H9 (cell line): ENCODE data around the gene SOCS3. TPM values are rescaled to one million over a fixed set of nuclear protein-coding genes. Genes with fewer than 3 reads are reported as not detected.
A peak's percentile ranks its signal among the peaks of the same experiment; 100 is the strongest.

Experiments
- DNase-seq: peaks from one replicate; pipeline ENCODE4 v3.0.0-alpha.2; 2017
- H2AFZ ChIP-seq: one replicate; pipeline ENCODE4 v1.6.1; 2013; ENCODE audit warnings: mild to moderate bottlenecking, low read length, control low read depth, moderate library complexity
- H2AK5ac ChIP-seq: 2 replicates; pipeline ENCODE4 v1.6.1; 2013; ENCODE audit warnings: low read length, control low read depth, mixed read lengths; ENCODE audit not compliant: insufficient read length
- H2BK120ac ChIP-seq: one replicate; pipeline ENCODE4 v1.6.1; 2013; ENCODE audit warnings: low read depth, mild to moderate bottlenecking, low read length, control low read depth, inconsistent platforms; ENCODE audit not compliant: poor library complexity, severe bottlenecking
- H2BK12ac ChIP-seq: 2 replicates; pipeline ENCODE4 v1.6.1; 2013; ENCODE audit warnings: low read length, control low read depth, mixed read lengths, low read depth; ENCODE audit not compliant: insufficient read length
- H2BK15ac ChIP-seq: 2 replicates; pipeline ENCODE4 v1.6.1; 2013; ENCODE audit warnings: low read depth, low read length, control low read depth
- H2BK20ac ChIP-seq: one replicate; pipeline ENCODE4 v1.6.1; 2013; ENCODE audit warnings: low read depth, mild to moderate bottlenecking, low read length, control low read depth, inconsistent platforms; ENCODE audit not compliant: poor library complexity, severe bottlenecking
- H2BK5ac ChIP-seq: 2 replicates; pipeline ENCODE4 v1.6.1; 2013; ENCODE audit warnings: low read length, control low read depth, mixed read lengths; ENCODE audit not compliant: insufficient read length
- H3K14ac ChIP-seq: 2 replicates; pipeline ENCODE4 v1.6.1; 2013; ENCODE audit warnings: low read length, control low read depth; ENCODE audit not compliant: insufficient read depth
- H3K18ac ChIP-seq: 2 replicates; pipeline ENCODE4 v1.6.1; 2013; ENCODE audit warnings: low read depth, mild to moderate bottlenecking, mixed read lengths, low read length, control low read depth; ENCODE audit not compliant: insufficient read length
- H3K23ac ChIP-seq: 2 replicates; pipeline ENCODE4 v1.6.1; 2013; ENCODE audit warnings: low read length, control low read depth, mixed read lengths, low read depth; ENCODE audit not compliant: insufficient read length
- H3K23me2 ChIP-seq: 2 replicates; pipeline ENCODE4 v1.6.1; 2013; ENCODE audit warnings: low read depth, mild to moderate bottlenecking, mixed read lengths, low read length, control low read depth; ENCODE audit not compliant: insufficient read length, poor library complexity, severe bottlenecking
- H3K27ac ChIP-seq: 2 replicates; pipeline ENCODE4 v1.5.1; 2013; ENCODE audit warnings: low read length, control low read depth, mixed read lengths, low read depth; ENCODE audit not compliant: insufficient read length
- H3K27me3 ChIP-seq: 2 replicates; pipeline ENCODE4 v1.6.1; 2013; ENCODE audit warnings: low read length, control low read depth, inconsistent platforms; ENCODE audit not compliant: insufficient read depth
- H3K4ac ChIP-seq: 2 replicates; pipeline ENCODE4 v1.6.1; 2013; ENCODE audit warnings: low read depth, mild to moderate bottlenecking, control low read depth, inconsistent platforms, low read length, moderate library complexity
- H3K4me1 ChIP-seq: 2 replicates; pipeline ENCODE4 v1.6.1; 2013; ENCODE audit warnings: low read length, control low read depth, inconsistent platforms; ENCODE audit not compliant: insufficient read depth
- H3K4me2 ChIP-seq: 2 replicates; pipeline ENCODE4 v1.6.1; 2013; ENCODE audit warnings: low read length, control low read depth, mixed read lengths; ENCODE audit not compliant: insufficient read length, insufficient read depth
- H3K56ac ChIP-seq: 2 replicates; pipeline ENCODE4 v1.6.1; 2013; ENCODE audit warnings: low read depth, mild to moderate bottlenecking, mixed read lengths, low read length, control low read depth; ENCODE audit not compliant: insufficient read length
- H3K79me1 ChIP-seq: 2 replicates; pipeline ENCODE4 v1.6.1; 2013; ENCODE audit warnings: low read depth, mild to moderate bottlenecking, moderate library complexity, low read length, control low read depth, inconsistent platforms; ENCODE audit not compliant: insufficient read depth, poor library complexity, severe bottlenecking
- H3K79me2 ChIP-seq: 2 replicates; pipeline ENCODE4 v1.6.1; 2013; ENCODE audit warnings: low read length, control low read depth, inconsistent platforms; ENCODE audit not compliant: insufficient read depth
- H3K9ac ChIP-seq: 2 replicates; pipeline ENCODE4 v1.6.1; 2013; ENCODE audit warnings: low read length, control low read depth, mixed read lengths; ENCODE audit not compliant: insufficient read length; ENCODE audit errors: extremely low read depth
- H3K9me3 ChIP-seq: one replicate; pipeline ENCODE4 v1.6.1; 2013; ENCODE audit warnings: low read depth, low read length, inconsistent platforms; ENCODE audit not compliant: control insufficient read depth
- H3T11ph ChIP-seq: one replicate; pipeline ENCODE4 v1.6.1; 2013; ENCODE audit warnings: mild to moderate bottlenecking, low read length, control low read depth, inconsistent platforms
- H4K20me1 ChIP-seq: one replicate; pipeline ENCODE4 v1.6.1; 2013; ENCODE audit not compliant: control insufficient read depth, insufficient read length, insufficient read depth
- H4K5ac ChIP-seq: 2 replicates; pipeline ENCODE4 v1.6.1; 2013; ENCODE audit warnings: low read depth, mild to moderate bottlenecking, mixed read lengths, low read length, control low read depth; ENCODE audit not compliant: insufficient read length
- H4K8ac ChIP-seq: replicated peaks from 2 replicates; pipeline ENCODE4 v1.6.1; 2013; ENCODE audit warnings: low read length, control low read depth, mixed read lengths, low read depth; ENCODE audit not compliant: insufficient read length
- H4K91ac ChIP-seq: 2 replicates; pipeline ENCODE4 v1.6.1; 2013; ENCODE audit warnings: low read depth, mild to moderate bottlenecking, moderate library complexity, mixed read lengths, low read length, control low read depth; ENCODE audit not compliant: insufficient read length
- H3K27ac Mint-ChIP-seq, 3 experiments: 2 replicates in 2 of 3; 3 replicates in 1 of 3; pipeline ENCODE4 v1.8.0; 2020 to 2021; ENCODE audit warnings: mixed read lengths in 3 of 3, mild to moderate bottlenecking in 1 of 3, moderate library complexity in 1 of 3
- H3K27me3 Mint-ChIP-seq: 2 replicates; pipeline ENCODE4 v1.8.0; 2021; ENCODE audit warnings: low read depth, mild to moderate bottlenecking, moderate library complexity, mixed read lengths
- H3K36me3 Mint-ChIP-seq, 3 experiments: 2 replicates in 2 of 3; 3 replicates in 1 of 3; pipeline ENCODE4 v1.8.0; 2020 to 2021; ENCODE audit warnings: low read depth in 3 of 3, mixed read lengths in 3 of 3; ENCODE audit not compliant: insufficient read depth in 1 of 3
- H3K4me1 Mint-ChIP-seq, 2 experiments: 2 replicates each; pipeline ENCODE4 v1.8.0; 2020; ENCODE audit warnings: mixed read lengths in 2 of 2
- H3K4me3 Mint-ChIP-seq, 2 experiments: 2 replicates in 1 of 2; 3 replicates in 1 of 2; pipeline ENCODE4 v1.8.0; 2020 to 2021; ENCODE audit warnings: mild to moderate bottlenecking in 2 of 2, mixed read lengths in 2 of 2, moderate library complexity in 1 of 2
- H3K9me3 Mint-ChIP-seq, 2 experiments: 2 replicates in 1 of 2; 3 replicates in 1 of 2; pipeline ENCODE4 v1.8.0; 2020; ENCODE audit warnings: mild to moderate bottlenecking in 2 of 2, mixed read lengths in 2 of 2, moderate library complexity in 1 of 2
- CTCF ChIP-seq: fragments of 200-600 bp; sonication (generic); conservative IDR thresholded peaks from 3 replicates; pipeline ENCODE4 v1.8.0; 2021; ENCODE audit warnings: antibody characterized with exemption, mild to moderate bottlenecking
- WGBS: extraction: QIAGEN DNeasy Blood & Tissue Kit; methylation state at CpG from one replicate; pipeline ENCODE4 v1.1.7; 2013; ENCODE audit warnings: missing lambda C conversion rate, low lambda C conversion rate, mixed read lengths; ENCODE audit not compliant: insufficient read length; ENCODE audit errors: extremely low coverage; 5-methylcytosine and 5-hydroxymethylcytosine counted together
- total RNA-seq: library from RNA; stranded (reverse); gene quantifications from 2 replicates; pipeline ENCODE4 v1.2.1, GENCODE V29; 2021

SOCS3 gene
- total RNA-seq, 1 experiment from 2014 or later = 9.5 TPM

GRCh38 chr17:78368348-78368747 is 8.5 kb upstream of the SOCS3 start:
- H3K18ac ChIP-seq = peak overlapping the region; percentile 45
- H4K20me1 ChIP-seq = no peaks in the 10 kb centered on the region
- Mint-ChIP-seq H3K4me1 (peaks cover 74 to 76% of the 10 kb centered on the region in 2 experiments), H3K27me3 (peaks cover 2% of the 10 kb centered on the region), H3K9me3 (no peaks in the 10 kb centered on the region; a peak in 1 of 5 replicates), H3K4me3 (0 out of 5 replicates have a peak overlapping the region, but pooled peaks of 1 of the 2 experiments have one; percentile 32), H3K27ac (peak overlapping the region; percentile 11 to 88 (median 72); a peak in 4 of 7 replicates), H3K36me3 (no peaks in the 10 kb centered on the region)
- H3K4ac ChIP-seq = peak overlapping the region; percentile 17; the same call in 1 of the 2 replicates
- H2BK12ac ChIP-seq = peak overlapping the region; percentile 80
- no peak overlapping the region for H3T11ph ChIP-seq
- DNase-seq = no peak
- TF ChIP-seq CTCF = no peak
- no peaks in the 10 kb centered on the region for H3K79me2 ChIP-seq
- no peaks in the 10 kb centered on the region for H3K9me3 ChIP-seq
- H3K4me2 ChIP-seq = no peak overlapping the region
- H2BK120ac ChIP-seq = no peak overlapping the region
- no peaks in the 10 kb centered on the region; the same call in 1 of the 2 replicates for H3K27me3 ChIP-seq
- H3K79me1 ChIP-seq = no peaks in the 10 kb centered on the region
- peak overlapping the region; percentile 68 for H2AK5ac ChIP-seq
- no peak overlapping the region for H3K9ac ChIP-seq
- peak overlapping the region; percentile 69; the same call in 1 of the 2 replicates for H3K14ac ChIP-seq
- no CpG with 5 or more reads among the region's 6 CpGs for WGBS
- no peak overlapping the region for H2BK5ac ChIP-seq
- H2BK15ac ChIP-seq = peak overlapping the region; percentile 100; the same call in 1 of the 2 replicates
- no peak overlapping the region for H3K56ac ChIP-seq
- H2AFZ ChIP-seq = no peak overlapping the region
- H3K27ac ChIP-seq = no peak overlapping the region
- H2BK20ac ChIP-seq = no peak overlapping the region
- H4K8ac ChIP-seq = no peak overlapping the region
- no peak overlapping the region for H3K23ac ChIP-seq
- H3K4me1 ChIP-seq = peaks cover 13% of the 10 kb centered on the region; the same call in 1 of the 2 replicates
- H4K5ac ChIP-seq = peak overlapping the region; percentile 65
- no peaks in the 10 kb centered on the region for H3K23me2 ChIP-seq
- H4K91ac ChIP-seq = no peak overlapping the region
